H54 (cell line): Measurements from ENCODE around the gene CLTC.
A peak's percentile ranks its signal among the peaks of the same experiment; 100 is the strongest.

Experiments used
- DNase-seq: peaks from one replicate; pipeline ENCODE4 v3.0.0; 2011; ENCODE audit warnings: low spot score, mixed read lengths; ENCODE audit not compliant: insufficient read length
- FAIRE-seq: peaks from 3 replicates; lab custom pipeline; 2011; peaks lifted over from hg19 to GRCh38; lab: Jason Lieb, UNC
- POLR2A ChIP-seq: IDR thresholded peaks from 2 replicates; pipeline ENCODE4 v1.6.1; 2011; ENCODE audit warnings: low read depth, mild to moderate bottlenecking, low read length

CLTC gene

GRCh38 chr17:59707971-59708430 is 88.3 kb downstream of the CLTC start:
- DNase-seq (no peak), FAIRE-seq (no peak)
- TF ChIP-seq POLR2A, result no peak

- FAIRE-seq, result no peak
- no peak for DNase-seq
These were observed 92.2 kb downstream of the CLTC start for GRCh38 chr17:59711936-59712335.

DNA sequence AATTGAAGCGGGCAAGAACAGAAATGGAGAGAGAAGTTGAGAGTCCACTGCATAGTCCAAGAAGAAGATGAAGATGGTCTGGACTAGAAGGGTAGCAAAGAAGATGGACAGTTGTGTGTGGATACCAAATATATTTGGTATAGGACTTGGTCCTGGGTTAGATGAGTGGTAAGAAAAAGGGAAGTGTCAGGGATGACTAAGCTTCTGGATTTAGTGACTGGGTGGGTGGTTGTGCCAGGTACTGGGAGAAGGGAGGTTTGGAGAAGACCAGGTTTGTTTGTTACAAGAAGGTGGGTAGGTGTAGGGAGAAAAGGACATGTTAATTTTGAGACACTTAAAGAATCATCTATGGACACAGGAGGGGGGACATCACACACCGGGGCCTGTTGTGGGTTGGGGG is 93.2 kb downstream of the CLTC start:
- no peak for FAIRE-seq
- TF ChIP-seq POLR2A, result no peak
- no peak for DNase-seq

More at GRCh38 chr17:59711936-59712335, 92.2 kb downstream of the CLTC start:
- no peak for TF ChIP-seq POLR2A

- TF ChIP-seq POLR2A, result no peak
- FAIRE-seq (no peak), DNase-seq (no peak)
These were observed 94.6 kb downstream of the CLTC start for GRCh38 chr17:59714255-59714654.

DNA sequence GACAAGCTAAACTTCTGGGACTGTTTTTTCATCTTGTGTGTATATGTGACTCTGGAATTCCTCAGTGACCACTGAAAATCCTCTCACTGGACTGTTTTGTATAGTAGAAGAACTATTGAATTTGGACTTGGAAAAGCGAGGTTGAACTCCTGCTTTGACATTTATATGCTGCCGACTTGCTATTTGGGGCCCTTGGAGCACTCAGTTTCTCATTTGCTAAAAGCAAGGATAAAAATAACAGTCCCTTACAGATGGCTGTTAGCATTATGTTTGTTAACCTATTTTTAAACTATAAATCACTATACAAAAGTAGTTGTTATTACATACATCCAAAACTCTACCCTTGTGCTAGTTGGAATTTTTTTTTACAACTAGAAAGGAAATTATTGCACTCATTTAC is 96.7 kb downstream of the CLTC start:
- TF ChIP-seq POLR2A, result no peak
- no peak for FAIRE-seq
- no peak for DNase-seq

- no peak for TF ChIP-seq POLR2A
- DNase-seq (no peak), FAIRE-seq (no peak)
These were observed 99.8 kb downstream of the CLTC start for GRCh38 chr17:59719526-59719925.

- DNase-seq, result no peak
- FAIRE-seq, result no peak
- no peak for TF ChIP-seq POLR2A
These were observed 102.9 kb downstream of the CLTC start for GRCh38 chr17:59722623-59723022.

- no peak for FAIRE-seq
- no peak for DNase-seq
- TF ChIP-seq POLR2A, result no peak
These were observed 103.3 kb downstream of the CLTC start for GRCh38 chr17:59723041-59723440.

DNA sequence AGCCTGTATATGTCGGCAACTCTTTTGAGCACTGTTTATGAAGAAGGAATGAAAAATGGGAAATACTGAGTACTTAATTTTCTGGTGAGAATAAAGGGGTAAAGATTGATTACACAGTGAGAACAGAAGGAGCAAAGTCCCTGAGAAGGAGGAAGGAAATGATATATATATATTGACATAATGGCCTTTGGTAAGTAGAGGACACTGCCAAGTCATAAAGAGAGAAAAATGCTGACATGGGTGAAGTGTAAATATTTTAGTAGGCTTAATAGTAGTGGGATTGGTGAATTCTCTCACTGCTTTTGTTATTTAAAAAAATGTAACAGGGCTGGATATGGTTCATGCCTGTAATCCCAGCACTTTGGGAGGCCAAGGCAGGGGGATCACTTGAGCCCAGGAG is 103.9 kb downstream of the CLTC start:
- DNase-seq (no peak), FAIRE-seq (no peak)
- no peak for TF ChIP-seq POLR2A

- DNase-seq (no peak), FAIRE-seq (no peak)
- no peak for TF ChIP-seq POLR2A
These were observed 106.0 kb downstream of the CLTC start for GRCh38 chr17:59725691-59726090.

GRCh38 chr17:59727817-59728533 is 108.3 kb downstream of the CLTC start:
- DNase-seq (no peak), FAIRE-seq (peak; percentile 43)
- TF ChIP-seq POLR2A, result no peak

DNA sequence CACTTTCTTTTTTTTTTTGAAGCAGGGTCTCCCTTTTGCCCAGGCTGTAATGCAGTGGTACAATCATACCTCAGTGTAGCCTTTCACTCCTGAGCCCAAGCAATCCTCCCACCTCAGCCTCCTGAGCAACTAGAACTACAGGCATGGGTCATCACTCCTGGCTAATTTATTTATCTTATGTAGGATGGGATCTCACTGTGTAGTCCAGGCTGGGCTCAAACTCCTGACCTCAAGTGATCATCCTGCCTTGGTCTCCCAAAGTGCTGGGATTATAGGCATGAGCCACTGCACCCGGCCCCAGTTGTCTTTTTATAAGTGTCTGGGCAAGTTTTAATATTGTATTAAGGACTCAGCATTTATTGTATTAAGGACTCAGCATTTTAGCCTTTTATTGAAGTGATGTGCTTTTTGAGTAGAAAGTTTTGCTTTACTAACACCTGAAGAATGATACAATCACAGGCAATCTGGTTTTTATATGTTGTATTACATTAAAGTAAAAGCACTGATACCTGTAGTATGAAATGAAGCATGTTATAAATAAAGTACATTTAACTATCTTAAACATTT is 110.7 kb downstream of the CLTC start:
- FAIRE-seq (no peak), DNase-seq (no peak)
- TF ChIP-seq POLR2A, result no peak

- no peak for TF ChIP-seq POLR2A
- no peak for FAIRE-seq
These were observed 114.0 kb downstream of the CLTC start for GRCh38 chr17:59733697-59734096.

DNA sequence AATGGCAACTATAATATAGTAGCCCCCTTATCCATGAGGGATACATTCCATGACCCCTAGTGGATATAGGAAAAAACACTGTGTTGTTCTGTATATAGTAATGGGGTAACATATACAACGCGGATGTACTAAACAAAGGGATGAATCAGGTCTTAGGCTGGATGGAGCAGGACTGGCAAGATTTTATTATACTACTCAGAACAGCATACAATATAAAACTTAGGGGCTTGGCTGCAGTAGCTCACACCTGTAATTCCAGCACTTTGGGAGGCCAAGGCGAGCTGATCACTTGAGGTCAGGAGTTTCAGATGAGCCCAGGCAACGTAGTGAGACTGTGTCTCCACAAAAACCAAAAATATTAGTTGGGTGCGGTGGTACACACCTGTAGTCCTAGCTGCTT is 114.5 kb downstream of the CLTC start:
- DNase-seq (no peak), FAIRE-seq (no peak)
- TF ChIP-seq POLR2A, result no peak

More at GRCh38 chr17:59733697-59734096, 114.0 kb downstream of the CLTC start:
- no peak for DNase-seq

GRCh38 chr17:59737324-59737723 is 117.6 kb downstream of the CLTC start:
- DNase-seq, result no peak
- no peak for FAIRE-seq
- no peak for TF ChIP-seq POLR2A
